ENCODE measurements around the gene AIP.
A peak's percentile ranks its signal among the peaks of the same experiment; 100 is the strongest.
"Not testable (repeated sequence)": the region's sequence is repeated elsewhere in the genome, so short reads cannot be mapped to it uniquely, and the experiment has no call there.

Gene AIP

GRCh38 chr11:67472882-67473281 is 9.9 kb upstream of the AIP start:
- no peaks in the 10 kb centered on the region for H3K9me3 Mint-ChIP-seq (ENCODE audit: low read depth)
- H3K4me1 Mint-ChIP-seq (ENCODE audit: low read depth), result peaks cover 5% of the 10 kb centered on the region
- H3K36me3 Mint-ChIP-seq, result no peaks in the 10 kb centered on the region
- no peak overlapping the region for H3K4me3 Mint-ChIP-seq
- no peak overlapping the region for H3K27ac Mint-ChIP-seq
- no peaks in the 10 kb centered on the region for H3K27me3 Mint-ChIP-seq

- H3K4me1 Mint-ChIP-seq (ENCODE audit: low read depth); H3K4me3 Mint-ChIP-seq; H3K27ac Mint-ChIP-seq; H3K27me3 Mint-ChIP-seq; H3K9me3 Mint-ChIP-seq (ENCODE audit: low read depth); H3K36me3 Mint-ChIP-seq: not testable (repeated sequence)
These were observed 6.1 kb upstream of the AIP start for GRCh38 chr11:67476692-67477091.

- not testable (repeated sequence) for H3K9me3 Mint-ChIP-seq (ENCODE audit: low read depth); H3K27ac Mint-ChIP-seq; H3K4me1 Mint-ChIP-seq (ENCODE audit: low read depth); H3K36me3 Mint-ChIP-seq; H3K27me3 Mint-ChIP-seq; H3K4me3 Mint-ChIP-seq
These were observed 5.3 kb upstream of the AIP start for GRCh38 chr11:67477344-67478050.

DNA sequence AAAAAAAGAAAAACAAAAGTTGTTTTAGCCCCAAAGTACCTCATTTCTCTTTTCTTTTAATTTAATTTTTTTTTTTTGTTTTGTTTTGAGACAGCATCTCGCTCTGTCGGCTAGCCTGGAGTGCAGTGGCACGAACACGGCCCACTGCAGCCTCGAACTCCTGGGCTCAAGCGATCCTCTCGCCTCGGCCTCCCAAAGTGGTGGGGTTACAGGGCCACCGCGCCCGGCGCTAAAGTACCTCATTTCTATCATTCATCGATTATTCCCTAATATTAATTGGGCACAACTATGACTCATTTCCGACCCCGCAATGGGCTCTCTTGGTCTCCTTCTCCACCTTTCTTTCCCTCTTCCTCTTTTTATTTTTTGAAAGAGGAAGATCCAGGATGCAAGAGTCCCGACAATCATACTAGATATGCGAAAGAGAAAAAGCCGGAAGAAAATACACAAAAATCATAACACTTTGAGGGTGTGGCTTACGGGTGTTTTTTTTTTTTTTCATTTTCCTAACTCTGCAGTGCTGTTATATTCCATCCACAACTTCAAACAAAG is 475 bp upstream of the AIP start:
- H3K27me3 Mint-ChIP-seq, result no peaks in the 10 kb centered on the region
- no peaks in the 10 kb centered on the region for H3K9me3 Mint-ChIP-seq (ENCODE audit: low read depth)
- H3K4me1 Mint-ChIP-seq (ENCODE audit: low read depth), result peaks cover 49% of the 10 kb centered on the region
- peak overlapping the region; percentile 99 for H3K27ac Mint-ChIP-seq
- H3K4me3 Mint-ChIP-seq, result peak overlapping the region; percentile 93
- H3K36me3 Mint-ChIP-seq, result no peaks in the 10 kb centered on the region

GRCh38 chr11:67483831-67484665 is 1.2 kb downstream of the AIP start:
- H3K27me3 Mint-ChIP-seq, result no peaks in the 10 kb centered on the region
- peak overlapping the region; percentile 99 for H3K27ac Mint-ChIP-seq
- H3K4me1 Mint-ChIP-seq (ENCODE audit: low read depth), result peaks cover 58% of the 10 kb centered on the region
- H3K9me3 Mint-ChIP-seq (ENCODE audit: low read depth), result no peaks in the 10 kb centered on the region
- H3K4me3 Mint-ChIP-seq, result peak overlapping the region; percentile 93
- H3K36me3 Mint-ChIP-seq, result peaks cover 6% of the 10 kb centered on the region

DNA sequence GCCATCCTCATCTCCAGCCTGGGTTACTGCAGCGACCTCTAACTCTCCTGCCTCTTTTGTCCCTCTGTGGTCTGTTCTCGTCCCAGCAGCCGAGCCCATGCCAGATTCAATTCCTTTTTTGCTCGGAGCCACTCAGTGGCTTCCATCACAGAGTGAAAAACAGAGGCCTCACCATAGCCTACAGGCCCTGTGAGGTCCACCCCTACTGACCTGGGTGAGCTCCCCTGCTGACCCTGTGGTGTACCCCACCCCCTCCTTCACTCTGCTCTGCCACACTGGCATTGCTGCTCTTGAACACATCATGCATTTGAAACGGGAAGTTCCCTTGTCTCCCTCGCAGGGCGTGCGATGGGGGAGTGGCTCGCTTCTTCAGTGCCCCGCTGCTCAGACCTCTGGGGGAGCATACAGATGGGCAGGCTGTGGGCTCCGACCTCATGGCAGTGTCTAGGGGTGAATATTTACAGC is 2.1 kb downstream of the AIP start:
- H3K27me3 Mint-ChIP-seq, result no peaks in the 10 kb centered on the region
- H3K9me3 Mint-ChIP-seq (ENCODE audit: low read depth), result no peaks in the 10 kb centered on the region
- peak overlapping the region; percentile 99 for H3K27ac Mint-ChIP-seq
- peak overlapping the region; percentile 93 for H3K4me3 Mint-ChIP-seq
- H3K4me1 Mint-ChIP-seq (ENCODE audit: low read depth), result peaks cover 62% of the 10 kb centered on the region
- peaks cover 10% of the 10 kb centered on the region for H3K36me3 Mint-ChIP-seq

GRCh38 chr11:67485873-67486361 is 3.1 kb downstream of the AIP start:
- not testable (repeated sequence) for H3K27me3 Mint-ChIP-seq; H3K9me3 Mint-ChIP-seq (ENCODE audit: low read depth)
- H3K36me3 Mint-ChIP-seq, result peaks cover 10% of the 10 kb centered on the region
- peak overlapping the region; percentile 98 for H3K27ac Mint-ChIP-seq
- peaks cover 63% of the 10 kb centered on the region for H3K4me1 Mint-ChIP-seq (ENCODE audit: low read depth)
- peak overlapping the region; percentile 81 for H3K4me3 Mint-ChIP-seq

DNA sequence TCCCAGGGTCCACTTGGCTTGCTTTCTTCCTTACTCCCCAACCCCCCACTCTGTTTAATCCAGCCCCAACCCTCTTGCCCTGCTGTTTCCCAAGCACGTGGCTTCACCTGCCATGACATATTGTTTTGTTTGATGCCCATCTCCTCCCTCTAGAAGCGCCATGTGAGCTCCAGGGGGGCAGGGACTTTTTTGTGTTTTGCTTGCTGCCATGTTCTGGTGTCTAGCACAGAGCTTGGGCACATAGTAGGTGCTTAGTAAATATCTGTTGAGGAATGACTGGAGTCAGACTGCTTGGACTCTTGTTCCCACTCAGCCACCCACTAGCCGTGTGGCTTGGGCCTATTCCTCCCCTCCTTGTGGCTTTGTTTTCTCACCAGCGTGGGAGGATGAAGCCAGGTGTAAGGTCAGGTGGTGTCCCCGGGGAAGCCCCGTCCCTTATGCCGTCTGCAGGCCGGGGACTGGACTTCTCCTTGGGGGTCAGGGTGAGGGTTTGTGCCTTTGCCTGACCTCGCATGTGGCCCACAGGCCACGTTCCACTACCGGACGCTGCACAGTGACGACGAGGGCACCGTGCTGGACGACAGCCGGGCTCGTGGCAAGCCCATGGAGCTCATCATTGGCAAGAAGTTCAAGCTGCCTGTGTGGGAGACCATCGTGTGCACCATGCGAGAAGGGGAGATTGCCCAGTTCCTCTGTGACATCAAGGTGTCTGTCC is 3.8 kb downstream of the AIP start:
- H3K27me3 Mint-ChIP-seq, result no peaks in the 10 kb centered on the region
- peak overlapping the region; percentile 81 for H3K4me3 Mint-ChIP-seq
- H3K9me3 Mint-ChIP-seq (ENCODE audit: low read depth), result no peaks in the 10 kb centered on the region
- peak overlapping the region; percentile 98 for H3K27ac Mint-ChIP-seq
- peaks cover 10% of the 10 kb centered on the region for H3K36me3 Mint-ChIP-seq
- peaks cover 63% of the 10 kb centered on the region for H3K4me1 Mint-ChIP-seq (ENCODE audit: low read depth)

GRCh38 chr11:67489203-67489884 is 6.5 kb downstream of the AIP start:
- no peaks in the 10 kb centered on the region for H3K9me3 Mint-ChIP-seq (ENCODE audit: low read depth)
- no peaks in the 10 kb centered on the region for H3K27me3 Mint-ChIP-seq
- H3K27ac Mint-ChIP-seq, result peak overlapping the region; percentile 88
- H3K4me1 Mint-ChIP-seq (ENCODE audit: low read depth), result peaks cover 42% of the 10 kb centered on the region
- peak overlapping the region; percentile 32 for H3K4me3 Mint-ChIP-seq
- H3K36me3 Mint-ChIP-seq, result peaks cover 10% of the 10 kb centered on the region

GRCh38 chr11:67489885-67490726 is 7.3 kb downstream of the AIP start:
- peaks cover 34% of the 10 kb centered on the region for H3K4me1 Mint-ChIP-seq (ENCODE audit: low read depth)
- no peaks in the 10 kb centered on the region for H3K27me3 Mint-ChIP-seq
- H3K4me3 Mint-ChIP-seq, result peak overlapping the region; percentile 32
- peaks cover 10% of the 10 kb centered on the region for H3K36me3 Mint-ChIP-seq
- no peaks in the 10 kb centered on the region for H3K9me3 Mint-ChIP-seq (ENCODE audit: low read depth)
- peak overlapping the region; percentile 88 for H3K27ac Mint-ChIP-seq

DNA sequence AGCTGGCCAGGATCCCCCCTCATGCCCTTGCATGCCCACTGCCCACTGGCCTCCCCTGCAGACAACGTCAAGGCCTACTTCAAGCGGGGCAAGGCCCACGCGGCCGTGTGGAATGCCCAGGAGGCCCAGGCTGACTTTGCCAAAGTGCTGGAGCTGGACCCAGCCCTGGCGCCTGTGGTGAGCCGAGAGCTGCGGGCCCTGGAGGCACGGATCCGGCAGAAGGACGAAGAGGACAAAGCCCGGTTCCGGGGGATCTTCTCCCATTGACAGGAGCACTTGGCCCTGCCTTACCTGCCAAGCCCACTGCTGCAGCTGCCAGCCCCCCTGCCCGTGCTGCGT is 7.9 kb downstream of the AIP start:
- Mint-ChIP-seq H3K27me3 (no peaks in the 10 kb centered on the region), H3K4me3 (no peak overlapping the region), H3K27ac (peak overlapping the region; percentile 76), H3K36me3 (peaks cover 10% of the 10 kb centered on the region), H3K4me1 (ENCODE audit: low read depth) (peaks cover 30% of the 10 kb centered on the region), H3K9me3 (ENCODE audit: low read depth) (no peaks in the 10 kb centered on the region)

DNA sequence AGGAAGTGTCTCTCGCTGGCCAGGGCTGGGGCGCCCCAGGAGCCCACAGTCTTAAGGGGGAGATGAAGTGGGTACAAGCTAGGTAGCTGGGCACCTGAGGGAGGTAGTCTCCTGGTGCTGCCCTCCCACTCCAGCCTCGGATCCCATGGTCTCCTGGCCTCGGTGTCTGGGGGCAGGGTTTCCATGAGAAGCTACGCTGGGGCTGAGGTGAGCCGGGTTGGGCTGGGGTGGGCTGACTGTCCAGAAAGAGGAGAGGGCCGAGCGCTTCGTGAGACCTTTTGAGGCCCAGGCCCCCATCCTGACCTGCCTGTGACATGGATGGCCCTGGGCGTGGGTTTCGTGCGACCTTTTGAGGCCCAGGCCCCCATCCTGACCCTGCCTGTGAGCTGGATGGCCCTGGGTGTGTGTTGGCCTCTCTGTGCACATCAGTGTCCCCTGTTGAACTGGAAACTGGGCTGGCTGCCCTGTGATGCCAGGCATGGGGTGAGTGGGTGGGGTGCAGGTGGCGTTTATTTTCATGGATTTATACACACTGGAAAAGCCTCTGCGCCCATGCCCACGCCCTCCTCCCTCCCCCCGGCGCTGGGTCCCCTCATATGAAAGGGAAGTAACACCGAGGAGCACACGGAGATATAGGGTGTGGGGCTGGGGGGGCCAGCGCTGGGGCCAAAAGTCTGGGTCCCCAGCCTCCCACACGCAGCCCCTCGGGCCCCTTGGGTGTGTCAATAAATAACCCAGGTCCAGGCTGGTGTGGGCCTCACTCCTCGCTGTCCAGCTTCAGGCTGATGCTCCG is 8.6 kb downstream of the AIP start:
- Mint-ChIP-seq H3K4me3 (no peak overlapping the region), H3K9me3 (ENCODE audit: low read depth) (no peaks in the 10 kb centered on the region), H3K36me3 (peaks cover 10% of the 10 kb centered on the region), H3K27ac (peak overlapping the region; percentile 76), H3K4me1 (ENCODE audit: low read depth) (peaks cover 23% of the 10 kb centered on the region), H3K27me3 (no peaks in the 10 kb centered on the region)

DNA sequence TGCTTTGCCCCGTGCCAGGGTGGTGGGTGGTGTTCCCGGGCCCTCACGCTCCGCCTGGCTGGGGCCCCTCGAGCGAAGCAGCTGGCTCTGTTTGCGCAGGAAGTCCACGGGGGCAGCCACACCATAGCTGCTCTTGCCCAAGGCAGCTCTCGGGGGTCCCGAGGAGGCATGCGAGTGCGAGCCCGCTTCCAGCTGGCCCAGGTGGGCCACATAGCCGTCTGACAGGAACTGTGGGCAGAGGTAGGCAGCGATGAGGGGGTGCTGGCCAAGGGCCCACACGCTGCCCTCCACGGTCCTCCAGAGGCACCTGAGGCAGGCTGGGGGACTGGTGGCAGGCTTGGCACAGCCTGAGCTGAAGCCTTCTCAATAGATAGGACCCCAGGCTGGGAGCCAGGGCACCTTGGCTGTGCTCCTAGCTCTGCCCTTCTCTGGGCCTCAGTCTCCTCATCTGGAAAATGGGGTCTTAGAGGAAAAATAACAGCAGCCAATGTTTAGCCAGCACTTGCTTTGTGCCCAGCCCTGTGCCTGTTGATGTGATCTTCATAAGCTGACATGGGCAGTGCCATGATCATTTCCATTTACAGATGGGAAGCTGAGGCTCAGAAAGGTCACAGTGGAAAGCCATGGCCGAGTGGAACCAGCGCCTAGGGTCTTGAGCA is 9.4 kb downstream of the AIP start:
- H3K4me3 Mint-ChIP-seq, result no peak overlapping the region
- H3K9me3 Mint-ChIP-seq (ENCODE audit: low read depth), result no peaks in the 10 kb centered on the region
- H3K4me1 Mint-ChIP-seq (ENCODE audit: low read depth), result peaks cover 15% of the 10 kb centered on the region
- H3K27ac Mint-ChIP-seq, result no peak overlapping the region
- H3K36me3 Mint-ChIP-seq, result peaks cover 10% of the 10 kb centered on the region
- H3K27me3 Mint-ChIP-seq, result no peaks in the 10 kb centered on the region

Data from activated naive CD8-positive, alpha-beta T cell (primary cell).